ENCODE results near the gene CIB1.

Gene CIB1

DNA sequence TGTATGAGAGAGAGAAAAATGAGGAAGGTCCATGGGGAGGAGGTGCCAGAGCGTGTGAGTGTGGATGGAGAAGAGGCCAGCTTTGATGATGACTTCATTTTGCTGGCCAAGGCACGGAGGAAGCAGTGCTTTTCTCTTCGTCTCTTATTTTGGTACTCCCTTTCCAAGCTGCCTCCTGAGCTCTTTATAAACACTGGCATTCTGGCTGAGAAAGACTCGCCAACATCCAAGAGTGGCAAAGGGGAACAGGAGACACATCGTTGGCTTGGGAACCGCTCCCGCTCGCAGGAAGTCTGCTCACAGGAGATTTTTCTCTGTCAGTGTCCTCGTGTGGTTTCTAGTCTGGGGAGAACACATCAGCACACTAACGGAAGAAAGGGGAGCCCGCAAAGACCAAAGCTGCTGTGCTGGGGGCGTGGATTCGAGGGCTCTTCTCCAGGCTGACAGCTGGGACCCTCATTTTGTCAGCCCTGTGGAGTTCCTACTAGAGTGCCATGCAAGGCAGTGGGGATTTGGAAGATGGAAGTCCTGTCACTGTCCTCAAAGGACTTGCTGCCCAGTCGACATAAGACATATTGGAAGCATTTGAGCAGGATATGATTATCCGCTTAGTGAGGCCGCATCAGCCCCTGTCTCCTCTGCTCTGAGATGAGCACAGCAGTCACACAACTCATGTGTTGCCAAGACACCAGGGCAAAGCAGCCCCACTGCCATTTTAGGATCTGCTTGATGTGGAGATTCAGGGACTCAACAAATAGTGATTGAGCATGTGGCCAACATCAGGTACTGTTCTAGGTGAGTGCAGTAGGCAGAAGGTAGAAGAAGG is 40.6 kb downstream of the CIB1 start:
- no peaks in the 10 kb centered on the region for H3K79me2 ChIP-seq (ENCODE audit: control insufficient read depth, insufficient read depth, low read length)
- DNase-seq, result no peak
- H3K27ac ChIP-seq (ENCODE audit: low read depth, low read length), result no peak overlapping the region
- no peaks in the 10 kb centered on the region for H3K79me1 ChIP-seq (ENCODE audit: low read length)
- H3K36me3 ChIP-seq (ENCODE audit: control insufficient read depth, insufficient read depth, low read length), result no peaks in the 10 kb centered on the region
- H4K8ac ChIP-seq (ENCODE audit: low read depth, low read length), result no peak overlapping the region
- no peak overlapping the region for H3K23ac ChIP-seq (ENCODE audit: low read length)
- no peak overlapping the region for H2BK15ac ChIP-seq (replicated peaks; ENCODE audit: low read depth)
- no peaks in the 10 kb centered on the region for H3K27me3 ChIP-seq (ENCODE audit: insufficient read depth, low read length, poor library complexity)
- no peak overlapping the region for H3K56ac ChIP-seq (ENCODE audit: low read length)
- no peak overlapping the region for H3K4me2 ChIP-seq (ENCODE audit: low read length)
- no peak overlapping the region for H3K4me3 ChIP-seq (ENCODE audit: low read length)
- no peak overlapping the region for H3K4ac ChIP-seq (ENCODE audit: low read depth, low read length)
- no peak overlapping the region for H3K18ac ChIP-seq (ENCODE audit: low read length)
- WGBS (ENCODE audit: extremely low coverage, insufficient coverage, low lambda C conversion rate), result no CpG with 5 or more reads among the region's 16 CpGs
- H4K5ac ChIP-seq (ENCODE audit: low read length), result no peak overlapping the region
- H2BK5ac ChIP-seq (ENCODE audit: low read length), result no peak overlapping the region
- no peaks in the 10 kb centered on the region for H3K4me1 ChIP-seq (ENCODE audit: control insufficient read depth, low read depth, low read length)
- no peak overlapping the region for H2AK5ac ChIP-seq (ENCODE audit: low read length)
- no peak overlapping the region for H3K9ac ChIP-seq (ENCODE audit: low read length)
- H2BK120ac ChIP-seq (ENCODE audit: low read depth, low read length), result no peak overlapping the region

DNA sequence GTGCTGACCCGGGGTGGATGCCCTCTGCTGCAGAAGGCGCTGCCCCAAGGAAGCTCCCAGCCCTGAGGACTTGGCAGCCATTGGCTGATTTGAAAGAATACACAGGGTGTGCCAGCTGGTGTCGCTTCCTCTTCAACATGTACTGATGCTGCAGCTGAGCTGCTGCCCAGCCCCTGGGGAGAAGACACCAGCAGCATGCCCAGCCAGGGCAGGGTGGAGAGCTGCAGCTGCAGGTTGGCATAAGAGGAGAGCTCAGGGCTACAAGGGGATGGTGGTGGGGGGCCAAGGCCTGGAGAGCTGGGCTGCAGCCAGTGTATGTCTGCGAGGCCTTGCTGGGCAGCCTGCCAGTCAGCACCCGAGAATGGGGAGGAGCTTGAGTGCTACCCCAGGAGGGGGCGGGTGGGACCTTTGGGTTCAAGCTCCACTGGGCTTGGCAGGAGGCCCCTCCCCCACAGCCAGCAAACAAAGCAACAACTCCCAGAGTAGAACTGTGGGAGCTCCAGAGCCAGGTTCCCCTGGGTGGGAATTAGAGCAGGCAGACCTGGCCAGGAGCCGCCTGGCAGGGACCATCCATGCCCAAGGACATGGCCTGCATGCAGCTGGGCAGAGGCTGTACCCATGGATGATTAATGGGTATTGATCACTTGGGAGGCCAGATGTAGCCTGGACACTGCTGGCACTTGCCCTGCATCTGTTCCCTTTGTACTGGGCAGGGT is 41.8 kb downstream of the CIB1 start:
- Histone ChIP-seq H3K27ac (ENCODE audit: low read depth, low read length) (no peak overlapping the region), H3K9ac (ENCODE audit: low read length) (no peak overlapping the region), H4K5ac (ENCODE audit: low read length) (no peak overlapping the region), H2BK5ac (ENCODE audit: low read length) (no peak overlapping the region), H3K79me2 (ENCODE audit: control insufficient read depth, insufficient read depth, low read length) (no peaks in the 10 kb centered on the region), H3K36me3 (ENCODE audit: control insufficient read depth, insufficient read depth, low read length) (no peaks in the 10 kb centered on the region), H4K8ac (ENCODE audit: low read depth, low read length) (no peak overlapping the region), H3K23ac (ENCODE audit: low read length) (no peak overlapping the region), H3K4me2 (ENCODE audit: low read length) (no peak overlapping the region), H3K4me1 (ENCODE audit: control insufficient read depth, low read depth, low read length) (no peaks in the 10 kb centered on the region), H3K27me3 (ENCODE audit: insufficient read depth, low read length, poor library complexity) (no peaks in the 10 kb centered on the region), H2AK5ac (ENCODE audit: low read length) (no peak overlapping the region), H2BK15ac (replicated peaks; ENCODE audit: low read depth) (no peak overlapping the region), H3K18ac (ENCODE audit: low read length) (no peak overlapping the region), H3K4me3 (ENCODE audit: low read length) (no peak overlapping the region), H3K56ac (ENCODE audit: low read length) (no peak overlapping the region), H3K4ac (ENCODE audit: low read depth, low read length) (no peak overlapping the region), H2BK120ac (ENCODE audit: low read depth, low read length) (no peak overlapping the region), H3K79me1 (ENCODE audit: low read length) (no peaks in the 10 kb centered on the region)
- WGBS (ENCODE audit: extremely low coverage, insufficient coverage, low lambda C conversion rate), result no CpG with 5 or more reads among the region's 7 CpGs
- DNase-seq, result no peak

DNA sequence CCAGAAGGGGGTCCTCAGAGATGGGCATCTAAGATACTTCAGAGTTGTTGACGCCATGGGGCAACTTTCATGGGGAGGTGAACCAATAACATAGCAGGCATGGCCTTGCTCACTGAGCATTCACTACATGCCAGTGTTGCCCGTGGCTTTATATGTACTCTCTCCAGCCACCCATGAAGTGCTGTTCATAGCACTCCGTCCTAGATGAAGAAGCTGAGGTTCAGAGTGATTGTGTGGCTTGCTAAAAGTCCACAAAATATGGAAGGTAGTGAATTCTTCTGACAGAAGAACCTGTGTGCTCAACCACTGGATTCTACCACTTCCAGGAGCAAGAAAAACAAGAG is 42.4 kb downstream of the CIB1 start:
- Histone ChIP-seq H3K9ac (ENCODE audit: low read length) (no peak overlapping the region), H2AK5ac (ENCODE audit: low read length) (no peak overlapping the region), H3K4ac (ENCODE audit: low read depth, low read length) (no peak overlapping the region), H2BK120ac (ENCODE audit: low read depth, low read length) (no peak overlapping the region), H2BK5ac (ENCODE audit: low read length) (no peak overlapping the region), H3K79me1 (ENCODE audit: low read length) (no peaks in the 10 kb centered on the region), H3K4me2 (ENCODE audit: low read length) (no peak overlapping the region), H2BK15ac (replicated peaks; ENCODE audit: low read depth) (no peak overlapping the region), H4K5ac (ENCODE audit: low read length) (no peak overlapping the region), H3K36me3 (ENCODE audit: control insufficient read depth, insufficient read depth, low read length) (no peaks in the 10 kb centered on the region), H3K56ac (ENCODE audit: low read length) (no peak overlapping the region), H3K23ac (ENCODE audit: low read length) (no peak overlapping the region), H3K4me3 (ENCODE audit: low read length) (no peak overlapping the region), H4K8ac (ENCODE audit: low read depth, low read length) (no peak overlapping the region), H3K18ac (ENCODE audit: low read length) (no peak overlapping the region), H3K79me2 (ENCODE audit: control insufficient read depth, insufficient read depth, low read length) (no peaks in the 10 kb centered on the region), H3K27me3 (ENCODE audit: insufficient read depth, low read length, poor library complexity) (no peaks in the 10 kb centered on the region), H3K4me1 (ENCODE audit: control insufficient read depth, low read depth, low read length) (no peaks in the 10 kb centered on the region), H3K27ac (ENCODE audit: low read depth, low read length) (no peak overlapping the region)
- no peak for DNase-seq
- WGBS (ENCODE audit: extremely low coverage, insufficient coverage, low lambda C conversion rate), result no CpG with 5 or more reads among the region's 3 CpGs

DNA sequence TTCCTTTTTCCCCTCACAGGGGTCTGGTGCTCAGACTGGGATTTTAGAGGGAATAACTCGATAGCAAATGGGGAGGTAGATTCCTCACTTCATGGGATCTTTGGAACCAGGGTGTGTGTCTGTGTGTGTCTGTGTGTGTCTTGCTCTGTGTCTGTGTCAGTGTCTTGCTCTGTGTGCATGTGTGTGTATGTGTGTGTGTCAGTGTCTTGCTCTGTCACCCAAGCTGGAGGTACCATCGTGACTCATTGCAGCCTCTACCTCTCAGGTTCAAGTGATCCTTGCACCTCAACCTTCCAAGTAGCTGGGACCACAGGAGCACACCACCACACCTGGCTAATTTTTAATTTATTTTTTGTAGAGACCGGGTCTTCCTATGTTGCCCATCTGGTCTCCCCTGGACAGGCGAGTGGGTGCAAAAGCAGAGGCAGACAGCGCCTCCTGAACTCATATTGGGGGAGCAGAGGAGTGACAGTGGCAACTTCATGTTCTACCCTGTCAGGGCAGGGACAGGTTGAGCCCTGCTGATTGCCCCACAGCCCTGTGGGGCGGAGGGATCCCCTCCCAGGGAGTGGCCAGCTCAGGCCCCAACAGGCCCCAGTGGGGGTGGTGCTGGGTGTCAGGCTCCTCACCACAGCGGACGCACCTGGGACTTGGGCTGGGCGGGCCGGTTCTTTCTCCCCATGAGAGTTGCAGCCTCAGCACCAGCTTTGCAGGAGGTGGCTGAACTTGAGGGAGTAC is 43.0 kb downstream of the CIB1 start:
- no CpG with 5 or more reads among the region's 10 CpGs for WGBS (ENCODE audit: extremely low coverage, insufficient coverage, low lambda C conversion rate)
- Histone ChIP-seq H2BK15ac (replicated peaks; ENCODE audit: low read depth) (no peak overlapping the region), H4K5ac (ENCODE audit: low read length) (no peak overlapping the region), H2BK5ac (ENCODE audit: low read length) (no peak overlapping the region), H3K4ac (ENCODE audit: low read depth, low read length) (no peak overlapping the region), H3K56ac (ENCODE audit: low read length) (peak overlapping the region; percentile 25), H3K27me3 (ENCODE audit: insufficient read depth, low read length, poor library complexity) (no peaks in the 10 kb centered on the region), H4K8ac (ENCODE audit: low read depth, low read length) (no peak overlapping the region), H3K4me3 (ENCODE audit: low read length) (no peak overlapping the region), H3K27ac (ENCODE audit: low read depth, low read length) (no peak overlapping the region), H3K4me2 (ENCODE audit: low read length) (no peak overlapping the region), H3K36me3 (ENCODE audit: control insufficient read depth, insufficient read depth, low read length) (no peaks in the 10 kb centered on the region), H3K79me2 (ENCODE audit: control insufficient read depth, insufficient read depth, low read length) (no peaks in the 10 kb centered on the region), H3K9ac (ENCODE audit: low read length) (no peak overlapping the region), H3K79me1 (ENCODE audit: low read length) (no peaks in the 10 kb centered on the region), H3K18ac (ENCODE audit: low read length) (no peak overlapping the region), H3K23ac (ENCODE audit: low read length) (no peak overlapping the region), H2AK5ac (ENCODE audit: low read length) (no peak overlapping the region), H2BK120ac (ENCODE audit: low read depth, low read length) (no peak overlapping the region), H3K4me1 (ENCODE audit: control insufficient read depth, low read depth, low read length) (no peaks in the 10 kb centered on the region)
- no peak for DNase-seq

DNA sequence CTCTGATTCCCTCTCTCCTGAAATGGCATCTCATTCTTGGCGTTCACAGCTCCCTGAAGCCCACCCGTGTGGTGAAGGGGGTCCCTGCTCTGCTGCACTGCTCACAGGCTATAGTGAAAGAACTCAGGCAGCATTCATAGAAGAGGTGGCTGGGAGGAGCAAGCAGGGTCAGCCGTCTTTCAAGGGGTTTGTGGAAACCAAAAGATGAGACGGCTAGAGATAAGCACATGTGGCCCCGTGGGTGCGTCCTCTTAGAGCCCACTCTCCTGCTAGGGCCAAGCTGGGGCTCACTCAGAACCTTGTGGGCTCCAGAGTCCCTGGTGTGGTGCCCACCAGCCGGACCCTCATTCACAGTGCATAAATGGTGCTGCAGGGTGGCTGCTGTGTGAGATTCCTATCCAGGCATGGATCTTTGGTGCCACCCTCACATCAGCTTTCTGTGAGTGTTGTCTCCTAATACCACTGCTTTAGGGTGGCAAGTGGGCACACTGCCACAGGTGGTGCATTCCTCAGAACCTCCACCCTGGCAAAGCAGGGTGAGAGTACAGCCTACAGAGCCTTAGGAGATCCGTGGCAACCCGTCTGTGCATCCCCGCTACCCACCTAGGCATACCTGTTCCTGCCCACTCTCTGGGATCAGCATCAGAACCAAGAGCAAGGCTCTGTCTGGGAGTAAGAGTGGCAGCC is 43.8 kb downstream of the CIB1 start:
- Histone ChIP-seq H3K56ac (ENCODE audit: low read length) (no peak overlapping the region), H3K36me3 (ENCODE audit: control insufficient read depth, insufficient read depth, low read length) (no peaks in the 10 kb centered on the region), H4K5ac (ENCODE audit: low read length) (no peak overlapping the region), H3K79me2 (ENCODE audit: control insufficient read depth, insufficient read depth, low read length) (no peaks in the 10 kb centered on the region), H3K9ac (ENCODE audit: low read length) (no peak overlapping the region), H3K18ac (ENCODE audit: low read length) (no peak overlapping the region), H3K23ac (ENCODE audit: low read length) (no peak overlapping the region), H2BK5ac (ENCODE audit: low read length) (no peak overlapping the region), H2BK15ac (replicated peaks; ENCODE audit: low read depth) (no peak overlapping the region), H4K8ac (ENCODE audit: low read depth, low read length) (no peak overlapping the region), H3K79me1 (ENCODE audit: low read length) (no peaks in the 10 kb centered on the region), H3K4me3 (ENCODE audit: low read length) (no peak overlapping the region), H3K4ac (ENCODE audit: low read depth, low read length) (no peak overlapping the region), H3K4me2 (ENCODE audit: low read length) (no peak overlapping the region), H3K27me3 (ENCODE audit: insufficient read depth, low read length, poor library complexity) (no peaks in the 10 kb centered on the region), H3K27ac (ENCODE audit: low read depth, low read length) (no peak overlapping the region), H2AK5ac (ENCODE audit: low read length) (no peak overlapping the region), H2BK120ac (ENCODE audit: low read depth, low read length) (no peak overlapping the region), H3K4me1 (ENCODE audit: control insufficient read depth, low read depth, low read length) (no peaks in the 10 kb centered on the region)
- no peak for DNase-seq
- WGBS (ENCODE audit: extremely low coverage, insufficient coverage, low lambda C conversion rate), result no CpG with 5 or more reads among the region's 10 CpGs

All from mesendoderm (in vitro differentiated cells).